Mucosa of rectum (tissue), 2 donors: ENCODE data around the gene MACROD2.

Source experiments
- H3K27ac ChIP-seq, 2 donors: one replicate each; pipeline ENCODE4 v1.7.0; 2013; ENCODE audit warnings: inconsistent platforms in 2 of 2, low read depth in 2 of 2, low read length in 2 of 2
- H3K27me3 ChIP-seq, 2 donors: one replicate each; pipeline ENCODE4 v1.7.0; 2013; ENCODE audit warnings: low read length in 2 of 2; ENCODE audit not compliant: control insufficient read depth in 2 of 2, insufficient read depth in 2 of 2
- H3K36me3 ChIP-seq, 2 donors: one replicate each; pipeline ENCODE4 v1.7.0; 2013; ENCODE audit warnings: low read length in 2 of 2; ENCODE audit not compliant: control insufficient read depth in 2 of 2, insufficient read depth in 2 of 2
- H3K4me1 ChIP-seq, 2 donors: one replicate each; pipeline ENCODE4 v1.7.0; 2013; ENCODE audit warnings: low read length in 2 of 2, mild to moderate bottlenecking in 1 of 2; ENCODE audit not compliant: control insufficient read depth in 2 of 2, insufficient read depth in 2 of 2
- H3K4me3 ChIP-seq, 2 donors: one replicate each; pipeline ENCODE4 v1.7.0; 2013; ENCODE audit warnings: low read length in 2 of 2
- H3K9ac ChIP-seq, 2 donors: one replicate each; pipeline ENCODE4 v1.7.0; 2013; ENCODE audit warnings: low read length in 2 of 2, low read depth in 1 of 2, mild to moderate bottlenecking in 1 of 2
- H3K9me3 ChIP-seq, 2 donors: one replicate each; pipeline ENCODE4 v1.7.0; 2013; ENCODE audit warnings: low read length in 2 of 2; ENCODE audit not compliant: control insufficient read depth in 2 of 2
- donor health status: healthy.
- donor health status: Normal muscosa, but diverticular disease.

Gene MACROD2

GRCh38 chr20:14759979-14760378, 764.7 kb downstream of the MACROD2 start:
- Histone ChIP-seq H3K27me3 (no peaks in the 10 kb centered on the region), H3K27ac (no peak overlapping the region), H3K4me3 (no peak overlapping the region), H3K4me1 (no peaks in the 10 kb centered on the region), H3K9me3 (no peaks in the 10 kb centered on the region), H3K9ac (no peak overlapping the region), H3K36me3 (no peaks in the 10 kb centered on the region)

GRCh38 chr20:14761903-14762302, 766.6 kb downstream of the MACROD2 start:
- H3K4me3 ChIP-seq = no peak overlapping the region
- H3K36me3 ChIP-seq = no peaks in the 10 kb centered on the region
- no peaks in the 10 kb centered on the region for H3K27me3 ChIP-seq
- no peaks in the 10 kb centered on the region for H3K9me3 ChIP-seq
- no peak overlapping the region for H3K27ac ChIP-seq
- H3K4me1 ChIP-seq = no peaks in the 10 kb centered on the region
- no peak overlapping the region for H3K9ac ChIP-seq

GRCh38 chr20:14764511-14765369, 769.4 kb downstream of the MACROD2 start:
- Histone ChIP-seq H3K4me3 (no peak overlapping the region), H3K9me3 (no peaks in the 10 kb centered on the region), H3K9ac (no peak overlapping the region), H3K27me3 (no peaks in the 10 kb centered on the region), H3K27ac (no peak overlapping the region), H3K4me1 (no peaks in the 10 kb centered on the region), H3K36me3 (no peaks in the 10 kb centered on the region)

GRCh38 chr20:14765370-14765701, 770.0 kb downstream of the MACROD2 start:
- H3K9me3 ChIP-seq = no peaks in the 10 kb centered on the region
- H3K27me3 ChIP-seq = no peaks in the 10 kb centered on the region
- no peak overlapping the region for H3K4me3 ChIP-seq
- H3K4me1 ChIP-seq = no peaks in the 10 kb centered on the region
- no peak overlapping the region for H3K9ac ChIP-seq
- no peaks in the 10 kb centered on the region for H3K36me3 ChIP-seq
- no peak overlapping the region for H3K27ac ChIP-seq

GRCh38 chr20:14773486-14773885, 778.2 kb downstream of the MACROD2 start:
- Histone ChIP-seq H3K4me3 (no peak overlapping the region), H3K27ac (no peak overlapping the region), H3K9me3 (no peaks in the 10 kb centered on the region), H3K27me3 (no peaks in the 10 kb centered on the region), H3K4me1 (no peaks in the 10 kb centered on the region), H3K9ac (no peak overlapping the region), H3K36me3 (no peaks in the 10 kb centered on the region)

GRCh38 chr20:14775778-14776177, 780.5 kb downstream of the MACROD2 start:
- Histone ChIP-seq H3K36me3 (no peaks in the 10 kb centered on the region), H3K4me1 (no peaks in the 10 kb centered on the region), H3K4me3 (no peak overlapping the region), H3K27ac (no peak overlapping the region), H3K27me3 (no peaks in the 10 kb centered on the region), H3K9ac (no peak overlapping the region), H3K9me3 (no peaks in the 10 kb centered on the region)

- Histone ChIP-seq H3K4me1 (no peaks in the 10 kb centered on the region), H3K4me3 (no peak overlapping the region), H3K27ac (no peak overlapping the region), H3K27me3 (no peaks in the 10 kb centered on the region), H3K9me3 (no peaks in the 10 kb centered on the region), H3K9ac (no peak overlapping the region), H3K36me3 (no peaks in the 10 kb centered on the region)
Measured at GRCh38 chr20:14777591-14777990, 782.3 kb downstream of the MACROD2 start.

- Histone ChIP-seq H3K4me3 (no peak overlapping the region), H3K9ac (no peak overlapping the region), H3K9me3 (no peaks in the 10 kb centered on the region), H3K4me1 (no peaks in the 10 kb centered on the region), H3K27ac (no peak overlapping the region), H3K36me3 (no peaks in the 10 kb centered on the region), H3K27me3 (no peaks in the 10 kb centered on the region)
Measured at GRCh38 chr20:14778096-14778495, 782.8 kb downstream of the MACROD2 start.

- no peak overlapping the region for H3K9ac ChIP-seq
- no peaks in the 10 kb centered on the region for H3K36me3 ChIP-seq
- no peak overlapping the region for H3K4me3 ChIP-seq
- no peaks in the 10 kb centered on the region for H3K4me1 ChIP-seq
- no peak overlapping the region for H3K27ac ChIP-seq
- no peaks in the 10 kb centered on the region for H3K27me3 ChIP-seq
- no peaks in the 10 kb centered on the region for H3K9me3 ChIP-seq
Measured at GRCh38 chr20:14778875-14779274, 783.6 kb downstream of the MACROD2 start.

GRCh38 chr20:14780508-14780907, 785.2 kb downstream of the MACROD2 start:
- no peaks in the 10 kb centered on the region for H3K9me3 ChIP-seq
- H3K9ac ChIP-seq = no peak overlapping the region
- no peaks in the 10 kb centered on the region for H3K27me3 ChIP-seq
- peaks cover 0 to 2% of the 10 kb centered on the region in 2 donors for H3K4me1 ChIP-seq
- H3K36me3 ChIP-seq = no peaks in the 10 kb centered on the region
- no peak overlapping the region for H3K27ac ChIP-seq
- H3K4me3 ChIP-seq = no peak overlapping the region
